K562 (cell line): ENCODE data around the gene SRPRA. TPM values are rescaled to one million over a fixed set of nuclear protein-coding genes. Genes with fewer than 3 reads are reported as not detected.

Source experiments
- BHLHE40 ChIP-seq: IDR thresholded peaks from 2 replicates; pipeline ENCODE4 v1.6.1; 2011; ENCODE audit warnings: low read length, improper control_type of control experiment
- KDM5B ChIP-seq: fragments of 200-600 bp; sonication (generic); IDR thresholded peaks from 2 replicates; pipeline ENCODE4 v1.6.1; 2012; ENCODE audit warnings: low read depth, mild to moderate bottlenecking, moderate library complexity, low read length, control low read depth, inconsistent platforms; ENCODE audit not compliant: insufficient replicate concordance
- PYGO2 ChIP-seq: fragments of 450-650 bp; IDR thresholded peaks from 2 replicates; pipeline ENCODE4 v1.6.1; 2016; ENCODE audit warnings: mild to moderate bottlenecking, missing genetic modification characterization, moderate library complexity, missing compliant biosample characterization
- ZNF740 ChIP-seq, 3 experiments: fragments of 200-800 bp in 1 of 3; sonication (Bioruptor generic) in 1 of 3; sonication (generic) in 1 of 3; formaldehyde crosslinking in 1 of 3; IDR thresholded peaks; 2 replicates each; pipeline versions ENCODE4 v1.6.1 to v1.8.0; 2016 to 2022; ENCODE audit warnings: mild to moderate bottlenecking in 2 of 3, missing compliant biosample characterization in 2 of 3, missing genetic modification characterization in 2 of 3, missing genetic modification reagents in 1 of 3
- polyA plus RNA-seq, 8 experiments: library from polyadenylated mRNA; depleted of rRNA in 4 of 8; stranded (reverse) in 5 of 8; unstranded in 3 of 8; fragments of >200 nt; fragmentation: Nextera tagmentation in 2 of 8; fragmentation: Illumina TruSeq in 1 of 8; extraction: Ambion mirVana in 2 of 8; extraction: Trizol in 1 of 8; gene quantifications; 2 replicates each; pipeline versions ENCODE4 v1.2.1 to v1.2.3, GENCODE V29; 2011 to 2014; ENCODE audit warnings: inconsistent platforms in 1 of 8, missing spikeins in 1 of 8
- total RNA-seq, 7 experiments: library from RNA; depleted of rRNA in 6 of 7; stranded (reverse); fragments of >200 nt in 6 of 7; fragmentation: Illumina TruSeq in 2 of 7; extraction: Trizol in 2 of 7; gene quantifications; 2 replicates each; pipeline versions ENCODE4 v1.2.1 to v1.2.3, GENCODE V29; 2011 to 2021; ENCODE audit warnings: low replicate concordance in 1 of 7
- TF ChIP-seq, protein P1 (sequence below): fragments of 250-450 bp; sonication (Bioruptor Pico); IDR thresholded peaks from 2 replicates; pipeline ENCODE4 v1.4.0; 2020
- TF ChIP-seq, protein P2 (sequence below): fragments of 450-650 bp; conservative IDR thresholded peaks from 2 replicates; pipeline ENCODE4 v1.6.1; 2016; ENCODE audit warnings: missing genetic modification characterization, low read depth, mild to moderate bottlenecking, control low read depth, missing compliant biosample characterization

Gene SRPRA
- total and polyA plus RNA-seq, 9 of the 15 experiments (the other 6 are each of a cell fraction or from before 2014, with no cell fraction given), result 33.5 to 124 (median 80.0) TPM

- TF ChIP-seq ZNF740 (CRISPR knock-in tag; IDR thresholded peaks at IDR 0.05), result no peak
- TF ChIP-seq ZNF740 (tag; IDR thresholded peaks at IDR 0.05), result peak in 1 of 2 experiments; percentile 63; a peak in 1 of 4 replicates
- TF ChIP-seq BHLHE40, result peak; percentile 68
- TF ChIP-seq KDM5B, result peak; percentile 60
- TF ChIP-seq, protein P1, sequence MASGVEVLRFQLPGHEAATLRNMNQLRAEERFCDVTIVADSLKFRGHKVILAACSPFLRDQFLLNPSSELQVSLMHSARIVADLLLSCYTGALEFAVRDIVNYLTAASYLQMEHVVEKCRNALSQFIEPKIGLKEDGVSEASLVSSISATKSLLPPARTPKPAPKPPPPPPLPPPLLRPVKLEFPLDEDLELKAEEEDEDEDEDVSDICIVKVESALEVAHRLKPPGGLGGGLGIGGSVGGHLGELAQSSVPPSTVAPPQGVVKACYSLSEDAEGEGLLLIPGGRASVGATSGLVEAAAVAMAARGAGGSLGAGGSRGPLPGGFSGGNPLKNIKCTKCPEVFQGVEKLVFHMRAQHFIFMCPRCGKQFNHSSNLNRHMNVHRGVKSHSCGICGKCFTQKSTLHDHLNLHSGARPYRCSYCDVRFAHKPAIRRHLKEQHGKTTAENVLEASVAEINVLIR (CRISPR knock-in tag), result no peak
- TF ChIP-seq, protein P2, sequence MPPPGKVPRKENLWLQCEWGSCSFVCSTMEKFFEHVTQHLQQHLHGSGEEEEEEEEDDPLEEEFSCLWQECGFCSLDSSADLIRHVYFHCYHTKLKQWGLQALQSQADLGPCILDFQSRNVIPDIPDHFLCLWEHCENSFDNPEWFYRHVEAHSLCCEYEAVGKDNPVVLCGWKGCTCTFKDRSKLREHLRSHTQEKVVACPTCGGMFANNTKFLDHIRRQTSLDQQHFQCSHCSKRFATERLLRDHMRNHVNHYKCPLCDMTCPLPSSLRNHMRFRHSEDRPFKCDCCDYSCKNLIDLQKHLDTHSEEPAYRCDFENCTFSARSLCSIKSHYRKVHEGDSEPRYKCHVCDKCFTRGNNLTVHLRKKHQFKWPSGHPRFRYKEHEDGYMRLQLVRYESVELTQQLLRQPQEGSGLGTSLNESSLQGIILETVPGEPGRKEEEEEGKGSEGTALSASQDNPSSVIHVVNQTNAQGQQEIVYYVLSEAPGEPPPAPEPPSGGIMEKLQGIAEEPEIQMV (tag), result no peak
- TF ChIP-seq PYGO2 (tag), result no peak
These were observed 14.3 kb upstream of the SRPRA start, which contains the start of gene TIRAP (continued) for GRCh38 chr11:126282736-126283591.
